SW480 (cell line): ENCODE measurements around the gene C14orf132.

Source experiments
- DNase-seq: peaks from one replicate; pipeline ENCODE4 v3.0.0-alpha.2; 2016; ENCODE audit warnings: low spot score

C14orf132 gene

GRCh38 chr14:96119947-96120346, 80.8 kb downstream of the C14orf132 start:
- DNase-seq = no peak

GRCh38 chr14:96120392-96120791, 81.2 kb downstream of the C14orf132 start:
- DNase-seq = no peak

GRCh38 chr14:96120941-96121340, 81.8 kb downstream of the C14orf132 start:
- no peak for DNase-seq

DNA sequence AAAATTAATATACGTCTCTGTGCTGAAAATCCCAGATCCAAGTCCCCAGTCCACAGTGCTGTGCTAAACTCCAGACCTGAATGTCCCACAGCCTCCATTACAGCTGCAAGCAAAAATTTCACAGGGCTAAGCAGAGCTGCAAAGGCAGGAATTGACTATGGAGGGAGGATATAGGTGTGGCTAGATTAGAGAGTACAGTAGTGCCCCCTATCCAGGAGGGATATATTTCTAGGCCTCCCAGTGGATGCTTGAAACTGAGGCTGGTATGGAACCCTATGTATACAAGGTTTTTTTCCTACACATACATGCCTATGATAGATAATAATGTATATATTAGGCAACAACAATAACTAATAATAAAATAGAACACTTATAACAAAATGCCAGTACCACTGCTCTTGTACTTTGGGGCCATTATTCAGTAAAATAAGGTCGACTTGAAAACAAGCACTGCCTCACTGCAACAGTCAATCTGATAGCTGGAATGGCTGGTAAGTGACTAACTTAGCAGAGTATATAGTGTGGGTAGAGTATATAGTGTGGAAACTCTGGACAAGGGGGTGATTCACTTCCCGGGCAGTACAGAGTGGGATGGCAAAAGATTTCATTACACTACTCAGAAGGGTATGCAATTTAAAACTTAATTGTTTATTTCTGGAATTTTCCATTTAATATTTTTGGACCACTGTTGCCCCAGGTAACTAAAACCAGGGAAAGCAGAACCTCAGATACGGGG, 82.7 kb downstream of the C14orf132 start:
- DNase-seq = no peak

DNA sequence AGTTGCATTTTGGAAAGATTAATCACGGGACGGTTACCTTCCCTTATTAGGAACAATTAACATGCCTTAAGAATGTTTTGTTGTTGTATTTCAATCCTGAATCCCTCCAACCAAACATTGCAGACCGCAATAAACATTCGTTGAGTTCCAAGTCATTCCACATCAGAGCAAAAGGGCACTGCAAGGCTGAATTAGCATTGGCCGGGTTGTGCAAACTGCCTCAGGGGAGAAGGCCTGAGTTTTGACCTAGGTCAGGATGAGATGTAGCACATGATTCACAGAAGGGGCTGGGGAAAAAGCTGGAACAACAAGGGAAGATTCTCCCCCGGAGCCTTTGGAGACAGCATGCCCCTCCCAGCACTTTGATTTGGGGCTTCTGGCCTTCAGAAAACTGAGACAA, 83.3 kb downstream of the C14orf132 start:
- peak; percentile 26 for DNase-seq

DNA sequence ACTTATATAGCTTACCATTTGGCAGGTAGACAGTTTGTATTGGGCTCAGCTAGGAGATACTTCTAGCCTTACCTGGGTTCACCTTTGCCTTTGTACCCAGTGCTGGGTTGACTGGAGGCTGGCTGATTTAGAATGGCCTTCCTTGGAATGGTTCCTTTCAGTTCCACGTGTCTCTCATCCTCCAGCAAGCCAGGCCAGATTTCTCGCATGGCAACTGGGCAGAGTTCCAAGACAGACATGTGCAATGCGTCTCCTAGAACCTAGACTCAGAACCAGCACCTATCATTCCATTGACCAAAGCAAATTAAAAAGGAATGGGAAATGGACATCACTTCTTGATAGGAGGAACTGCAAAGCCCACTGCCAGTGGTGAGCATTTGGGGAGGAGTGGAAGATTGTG, 86.4 kb downstream of the C14orf132 start:
- no peak for DNase-seq

DNA sequence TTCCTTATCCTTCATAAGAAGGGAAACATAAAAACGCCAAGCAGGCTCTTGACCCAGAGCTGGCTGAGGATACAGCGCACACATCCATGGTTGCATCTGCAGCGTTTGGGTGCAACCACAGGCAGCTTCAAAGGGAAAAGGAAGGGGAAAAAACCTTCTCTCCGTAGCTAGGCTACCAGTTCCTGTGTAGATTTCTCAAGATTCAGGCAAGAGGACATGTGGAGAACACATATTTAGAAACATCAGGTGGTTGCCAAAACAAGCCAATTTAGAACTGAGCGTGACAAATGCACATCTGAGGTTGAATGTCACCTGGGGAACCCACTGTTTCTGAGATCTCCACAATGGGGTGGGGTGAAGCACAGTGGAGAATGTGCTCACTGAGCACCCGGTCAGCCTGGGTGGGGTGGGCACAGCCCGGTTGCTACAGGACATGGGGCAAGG, 87.2 kb downstream of the C14orf132 start:
- DNase-seq = no peak

DNA sequence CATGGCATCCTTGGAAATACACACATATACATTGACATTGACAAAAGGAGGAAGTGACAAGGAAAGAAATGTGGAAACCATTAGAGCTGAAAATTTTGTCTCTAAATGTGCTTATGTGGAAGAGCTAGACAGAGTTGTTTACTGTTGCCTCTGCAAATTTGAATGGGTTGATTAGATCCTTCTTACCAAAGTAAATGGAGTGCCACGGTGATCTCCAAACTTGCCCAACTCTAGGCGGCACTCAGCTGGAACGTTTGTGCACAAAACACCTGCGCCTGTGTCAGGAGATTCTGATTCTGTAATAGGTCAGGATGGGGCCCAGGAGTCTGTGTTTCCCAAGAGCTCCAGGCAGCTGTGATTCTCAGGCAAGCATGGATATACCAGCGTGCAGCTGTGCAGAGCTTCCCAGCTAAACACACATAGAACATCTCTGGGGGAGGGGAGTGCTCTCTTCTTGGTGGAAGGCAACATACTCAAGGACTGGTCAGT, 87.7 kb downstream of the C14orf132 start:
- no peak for DNase-seq

DNA sequence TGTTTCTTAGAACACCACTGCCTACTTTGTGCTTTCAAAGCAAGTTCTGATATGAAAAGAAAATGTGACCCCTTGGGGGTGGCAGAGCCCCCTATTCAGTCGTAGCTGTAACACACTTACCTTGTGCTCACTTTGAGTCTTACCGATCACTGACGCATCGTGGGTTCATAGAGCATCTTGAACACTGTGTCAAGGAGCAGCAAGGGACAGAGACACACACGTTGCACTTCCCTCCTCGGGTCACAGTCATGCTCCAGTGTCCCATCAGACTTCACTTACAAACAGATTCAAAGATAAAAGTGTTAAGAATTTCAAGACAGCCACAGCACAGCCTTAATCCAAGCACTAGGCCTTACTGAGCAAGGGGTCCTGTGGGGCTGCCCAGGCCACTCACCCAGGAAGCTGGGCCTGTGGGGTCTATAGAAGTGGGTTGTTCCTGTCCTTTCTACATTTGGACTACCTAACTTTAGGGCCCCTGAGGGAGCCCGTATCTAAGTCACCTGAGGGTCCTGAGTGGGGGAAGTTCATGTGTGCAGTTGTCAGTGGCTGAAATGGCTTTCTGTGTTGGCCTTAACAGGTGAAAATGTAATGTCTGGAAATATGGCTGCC, 90.1 kb downstream of the C14orf132 start:
- no peak for DNase-seq

GRCh38 chr14:96130391-96130790, 91.2 kb downstream of the C14orf132 start:
- DNase-seq = no peak

GRCh38 chr14:96130854-96131253, 91.7 kb downstream of the C14orf132 start:
- no peak for DNase-seq

GRCh38 chr14:96131836-96132235, 92.7 kb downstream of the C14orf132 start:
- DNase-seq = no peak

DNA sequence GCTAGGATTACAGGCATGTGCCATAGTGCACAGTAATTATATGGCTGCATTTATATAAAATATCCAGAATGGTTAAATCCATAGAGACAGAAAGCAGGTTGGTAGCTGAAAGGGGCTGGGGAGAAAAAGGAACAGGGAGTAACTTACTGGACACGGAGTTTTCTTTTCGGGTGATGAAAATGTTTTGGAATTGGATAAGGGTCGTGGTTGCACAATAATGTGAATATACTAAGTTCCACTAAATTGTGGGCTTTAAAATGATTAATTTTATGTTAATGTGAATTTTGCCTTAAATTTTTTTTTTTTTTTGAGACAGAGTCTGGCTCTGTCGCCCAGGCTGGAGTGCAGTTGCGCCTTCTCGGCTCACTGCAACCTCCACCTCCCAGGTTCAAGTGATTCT, 95.3 kb downstream of the C14orf132 start:
- no peak for DNase-seq

DNA sequence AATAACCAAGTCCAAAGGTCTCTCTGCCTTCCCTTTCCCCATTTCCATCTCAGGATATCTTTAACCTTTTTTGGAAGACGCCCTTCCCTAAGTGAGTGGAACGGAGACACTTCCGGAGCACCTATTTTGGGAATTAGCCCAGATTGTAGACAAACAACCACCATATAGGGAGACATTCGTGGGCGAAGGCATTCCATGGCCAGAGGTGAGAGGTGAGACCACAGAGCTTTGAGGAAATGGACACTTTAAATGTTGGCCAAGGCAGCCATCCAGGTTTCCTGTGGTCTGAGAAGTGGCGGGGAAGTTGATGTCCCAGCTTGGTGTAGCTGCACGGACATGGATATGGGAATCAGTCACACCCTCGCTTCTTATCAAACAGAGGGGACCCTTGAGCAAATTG, 96.1 kb downstream of the C14orf132 start:
- no peak for DNase-seq

GRCh38 chr14:96136371-96137005, 97.3 kb downstream of the C14orf132 start:
- peak; percentile 44 for DNase-seq

DNA sequence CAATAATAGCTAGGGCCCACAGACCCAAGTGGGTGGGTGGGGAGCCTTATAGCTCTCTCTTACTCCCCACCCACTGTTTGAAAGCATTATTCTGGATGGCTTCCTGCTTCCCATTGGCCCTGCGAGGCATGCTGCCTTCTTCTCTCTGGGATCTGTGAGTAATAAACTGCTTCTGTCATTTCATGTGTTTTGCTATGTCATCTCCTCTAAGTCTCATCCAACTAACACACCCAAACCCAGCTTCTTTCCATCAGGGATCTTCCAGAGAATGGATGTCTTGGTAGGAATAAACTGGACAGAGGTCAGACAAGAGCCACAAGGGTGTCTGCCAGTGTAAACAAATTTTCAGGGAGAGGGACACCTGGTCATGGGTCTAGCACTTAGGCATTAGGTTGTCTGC, 99.1 kb downstream of the C14orf132 start:
- DNase-seq = no peak

DNA sequence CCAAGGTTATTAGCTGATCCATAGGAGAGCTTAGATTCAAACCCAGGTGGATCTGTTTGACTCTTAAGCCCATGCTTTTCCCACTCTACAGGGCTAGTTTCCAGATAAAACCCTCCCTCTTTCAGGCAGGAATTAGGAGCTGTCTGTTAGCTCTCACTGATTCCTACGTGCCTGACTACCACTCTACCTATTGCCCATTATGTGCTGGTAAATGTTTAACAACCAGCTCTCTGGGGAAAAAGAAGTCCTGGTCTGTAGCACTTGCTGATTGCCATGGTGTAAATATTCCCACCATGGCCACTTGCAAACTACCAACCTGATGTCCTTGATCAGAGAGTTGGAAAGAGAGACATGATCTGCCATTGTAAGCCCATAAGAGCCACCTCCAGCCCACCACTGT, 100.0 kb downstream of the C14orf132 start:
- no peak for DNase-seq

GRCh38 chr14:96139879-96140278, 100.7 kb downstream of the C14orf132 start:
- DNase-seq = no peak

GRCh38 chr14:96140952-96141351, 101.8 kb downstream of the C14orf132 start:
- DNase-seq = no peak
